SK-N-SH (cell line): ENCODE data around the gene SNX10. TPM values are rescaled to one million over a fixed set of nuclear protein-coding genes. Genes with fewer than 3 reads are reported as not detected.

Source experiments
- CTCF ChIA-PET: fragments of 300-600, 350-600 bp; formaldehyde crosslinking; extraction: SDS; loops from one replicate; lab custom pipeline; 2021; lab: Yijun Ruan, JAX
- POLR2A ChIA-PET: fragments of 350-600 bp; sonication (Branson Sonifier 250); formaldehyde crosslinking; extraction: SDS; loops from one replicate; lab custom pipeline; 2020; ENCODE audit warnings: antibody characterized with exemption, inconsistent platforms; lab: Yijun Ruan, JAX
- DNase-seq: peaks from one replicate; pipeline ENCODE4 v3.0.0; 2012
- H2AFZ ChIP-seq: fragments of 200-600 bp; sonication (generic); 2 replicates; pipeline ENCODE4 v1.8.1; 2016; ENCODE audit warnings: antibody characterized with exemption, mild to moderate bottlenecking, low read depth
- H3F3A ChIP-seq: fragments of 200-600 bp; sonication (generic); replicated peaks from 2 replicates; pipeline ENCODE3; 2016; ENCODE audit warnings: antibody characterized with exemption, mild to moderate bottlenecking; ENCODE audit not compliant: insufficient read depth
- H3K27ac ChIP-seq, 2 experiments: fragments of 200-500 bp in 1 of 2; fragments of 200-600 bp in 1 of 2; sonication (Bioruptor generic) in 1 of 2; sonication (generic), shearing (Covaris generic) in 1 of 2; 2 replicates each; pipeline versions ENCODE4 v1.5.1 to v1.6.1; 2014 to 2016; ENCODE audit warnings: low read depth in 2 of 2, inconsistent platforms in 1 of 2, low read length in 1 of 2, mild to moderate bottlenecking in 1 of 2, mixed read lengths in 1 of 2
- H3K27me3 ChIP-seq: fragments of 200-600 bp; sonication (generic), shearing (Covaris generic); 2 replicates; pipeline ENCODE4 v1.6.1; 2016; ENCODE audit warnings: mixed run types; ENCODE audit not compliant: insufficient read depth
- H3K36me3 ChIP-seq, 2 experiments: fragments of 200-500 bp in 1 of 2; fragments of 200-600 bp in 1 of 2; sonication (Bioruptor generic) in 1 of 2; sonication (generic) in 1 of 2; replicated peaks in 1 of 2; 2 replicates each; pipeline versions ENCODE3 to v1.5.1; 2014 to 2016; ENCODE audit warnings: low read length in 1 of 2, mild to moderate bottlenecking in 1 of 2; ENCODE audit not compliant: insufficient read depth in 2 of 2, control insufficient read depth in 1 of 2
- H3K4me1 ChIP-seq, 2 experiments: fragments of 200-500 bp in 1 of 2; fragments of 200-600 bp in 1 of 2; sonication (Bioruptor generic) in 1 of 2; sonication (generic), shearing (Covaris generic) in 1 of 2; 2 replicates each; pipeline versions ENCODE4 v1.5.1 to v1.6.1; 2014 to 2016; ENCODE audit warnings: low read depth in 1 of 2, low read length in 1 of 2, mixed run types in 1 of 2; ENCODE audit not compliant: insufficient read depth in 2 of 2, control insufficient read depth in 1 of 2
- H3K4me2 ChIP-seq: fragments of 200-600 bp; sonication (generic), shearing (Covaris generic); 2 replicates; pipeline ENCODE4 v1.6.1; 2017; ENCODE audit warnings: mixed run types
- H3K4me3 ChIP-seq, 2 experiments: fragments of 200-500 bp in 1 of 2; fragments of 200-600 bp in 1 of 2; sonication (Bioruptor generic) in 1 of 2; sonication (generic), shearing (Covaris generic) in 1 of 2; 2 replicates each; pipeline versions ENCODE4 v1.5.1 to v1.8.1; 2014 to 2016; ENCODE audit warnings: low read depth in 2 of 2, inconsistent platforms in 1 of 2, low read length in 1 of 2, mild to moderate bottlenecking in 1 of 2, mixed read lengths in 1 of 2, moderate library complexity in 1 of 2
- H3K79me2 ChIP-seq: fragments of 200-600 bp; sonication (generic); 2 replicates; pipeline ENCODE4 v1.8.1; 2017; ENCODE audit warnings: mild to moderate bottlenecking; ENCODE audit not compliant: insufficient read depth
- H3K9ac ChIP-seq: fragments of 200-600 bp; sonication (generic); 2 replicates; pipeline ENCODE4 v1.6.1; 2017; ENCODE audit warnings: mixed run types
- H3K9me2 ChIP-seq: fragments of 200-600 bp; sonication (generic); 2 replicates; pipeline ENCODE4 v1.6.1; 2017; ENCODE audit warnings: mixed run types
- H3K9me3 ChIP-seq: fragments of 200-600 bp; sonication (generic); 2 replicates; pipeline ENCODE4 v1.6.1; 2017; ENCODE audit warnings: mixed run types, mild to moderate bottlenecking, moderate library complexity
- H4K20me1 ChIP-seq: fragments of 200-600 bp; sonication (generic); 2 replicates; pipeline ENCODE4 v1.6.1; 2017; ENCODE audit warnings: mild to moderate bottlenecking, mixed run types; ENCODE audit not compliant: insufficient read depth
- CHD2 ChIP-seq: fragments of 150-350 bp; IDR thresholded peaks from 2 replicates; pipeline ENCODE4 v1.6.1; 2018; ENCODE audit warnings: low read length; ENCODE audit not compliant: partially characterized antibody
- ELF1 ChIP-seq: IDR thresholded peaks from 2 replicates; pipeline ENCODE4 v1.4.0; 2012
- EP300 ChIP-seq, 2 experiments: IDR thresholded peaks; 2 replicates each; pipeline versions ENCODE4 v1.4.0 to v1.6.1; 2012; ENCODE audit warnings: borderline replicate concordance in 1 of 2, low read depth in 1 of 2, low read length in 1 of 2
- FOSL2 ChIP-seq: IDR thresholded peaks from 2 replicates; pipeline ENCODE4 v1.4.0; 2012; ENCODE audit warnings: low read depth, mild to moderate bottlenecking, moderate library complexity, borderline replicate concordance
- GATA2 ChIP-seq: sonication (generic); formaldehyde crosslinking; IDR thresholded peaks from 2 replicates; pipeline ENCODE4 v1.5.0; 2020; ENCODE audit warnings: mild to moderate bottlenecking, missing genetic modification reagents
- NFIC ChIP-seq: IDR thresholded peaks from 2 replicates; pipeline ENCODE4 v1.4.0; 2012; ENCODE audit warnings: borderline replicate concordance
- NRF1 ChIP-seq: IDR thresholded peaks from 2 replicates; pipeline ENCODE4 v1.6.1; 2012; ENCODE audit warnings: low read depth, mild to moderate bottlenecking, low read length
- RAD21 ChIP-seq: IDR thresholded peaks from 2 replicates; pipeline ENCODE4 v1.6.1; 2012; ENCODE audit warnings: mild to moderate bottlenecking, low read length
- RCOR1 ChIP-seq: fragments of 150-350 bp; IDR thresholded peaks from 2 replicates; pipeline ENCODE4 v1.6.1; 2017; ENCODE audit warnings: antibody characterized with exemption, low read length
- SMC3 ChIP-seq: IDR thresholded peaks from 2 replicates; pipeline ENCODE4 v1.6.1; 2012; ENCODE audit warnings: low read depth, low read length, improper control_type of control experiment
- WGBS: methylation state at CpG from one replicate; pipeline ENCODE4 v1.1.6; 2017; ENCODE audit warnings: low lambda C conversion rate; 5-methylcytosine and 5-hydroxymethylcytosine counted together
- polyA plus RNA-seq, 3 experiments: library from polyadenylated mRNA; depleted of rRNA; stranded (reverse); fragments of >200 nt; gene quantifications; 2 replicates each; pipeline ENCODE4 v1.2.3, GENCODE V29; 2012
- TF ChIP-seq, protein P1 (sequence below): IDR thresholded peaks from 2 replicates; pipeline ENCODE4; 2012
- TF ChIP-seq, protein P2 (sequence below): IDR thresholded peaks from 2 replicates; pipeline ENCODE4 v1.6.1; 2012; ENCODE audit warnings: mild to moderate bottlenecking, low read depth, low read length, moderate library complexity
- TF ChIP-seq, protein P3 (sequence below): fragments of 150-350 bp; IDR thresholded peaks from 2 replicates; pipeline ENCODE4 v1.6.1; 2017; ENCODE audit warnings: antibody characterized with exemption, low read length, low read depth, borderline replicate concordance

Gene SNX10
- polyA plus RNA-seq, 1 of the 3 experiments (the other 2 are of a cell fraction): 0.02 TPM

DNA sequence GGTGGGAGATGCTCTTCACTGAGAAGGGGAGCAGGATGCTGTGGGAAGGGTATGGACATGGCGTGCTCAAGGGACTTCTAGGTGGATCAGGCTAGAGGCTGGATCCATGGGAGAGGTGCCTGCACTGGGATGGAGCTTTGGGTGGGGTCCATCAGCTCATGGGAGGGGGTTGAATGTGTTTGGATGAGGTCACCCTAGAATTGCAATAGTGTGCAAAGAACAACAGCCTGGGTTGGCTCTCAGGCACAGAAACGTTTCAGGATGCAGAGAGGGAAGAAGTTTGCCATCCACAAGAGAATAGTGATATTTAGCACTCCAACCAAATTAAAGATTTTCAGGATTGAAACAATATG, 66.1 kb downstream of the SNX10 start:
- no peaks in the 10 kb centered on the region for H3K79me2 ChIP-seq
- no peak overlapping the region for H2AFZ ChIP-seq
- no peaks in the 10 kb centered on the region for H3K4me1 ChIP-seq
- no peaks in the 10 kb centered on the region for H3K36me3 ChIP-seq
- no peaks in the 10 kb centered on the region for H3K9me3 ChIP-seq
- H3K9me2 ChIP-seq: no peaks in the 10 kb centered on the region
- 32% methylated on average over 2 of the region's 2 CpGs for WGBS
- no peak for DNase-seq
- no peaks in the 10 kb centered on the region for H4K20me1 ChIP-seq
- ChIA-PET CTCF (interaction anchor here (0.7 to 18.0 kb wide), 4 partner anchors 12 to 463 kb away, joined by 3 to 603 read pairs (median 196); no protein-coding TSS in a partner anchor), POLR2A (no interaction called here)
- no peak overlapping the region for H3K4me2 ChIP-seq
- H3F3A ChIP-seq: no peaks in the 10 kb centered on the region
- no peaks in the 10 kb centered on the region; the same call in 1 of the 2 replicates for H3K27me3 ChIP-seq
- no peak for TF ChIP-seq RAD21
- TF ChIP-seq NRF1: no peak
- TF ChIP-seq GATA2: no peak
- TF ChIP-seq EP300 (IDR thresholded peaks at IDR 0.05; ENCODE audit: borderline replicate concordance in 1 of 2, low read depth in 1 of 2, low read length in 1 of 2): no peak
- TF ChIP-seq SMC3: no peak
- TF ChIP-seq, protein P1, sequence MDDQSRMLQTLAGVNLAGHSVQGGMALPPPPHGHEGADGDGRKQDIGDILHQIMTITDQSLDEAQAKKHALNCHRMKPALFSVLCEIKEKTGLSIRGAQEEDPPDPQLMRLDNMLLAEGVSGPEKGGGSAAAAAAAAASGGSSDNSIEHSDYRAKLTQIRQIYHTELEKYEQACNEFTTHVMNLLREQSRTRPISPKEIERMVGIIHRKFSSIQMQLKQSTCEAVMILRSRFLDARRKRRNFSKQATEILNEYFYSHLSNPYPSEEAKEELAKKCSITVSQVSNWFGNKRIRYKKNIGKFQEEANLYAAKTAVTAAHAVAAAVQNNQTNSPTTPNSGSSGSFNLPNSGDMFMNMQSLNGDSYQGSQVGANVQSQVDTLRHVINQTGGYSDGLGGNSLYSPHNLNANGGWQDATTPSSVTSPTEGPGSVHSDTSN: no peak
- TF ChIP-seq, protein P2, sequence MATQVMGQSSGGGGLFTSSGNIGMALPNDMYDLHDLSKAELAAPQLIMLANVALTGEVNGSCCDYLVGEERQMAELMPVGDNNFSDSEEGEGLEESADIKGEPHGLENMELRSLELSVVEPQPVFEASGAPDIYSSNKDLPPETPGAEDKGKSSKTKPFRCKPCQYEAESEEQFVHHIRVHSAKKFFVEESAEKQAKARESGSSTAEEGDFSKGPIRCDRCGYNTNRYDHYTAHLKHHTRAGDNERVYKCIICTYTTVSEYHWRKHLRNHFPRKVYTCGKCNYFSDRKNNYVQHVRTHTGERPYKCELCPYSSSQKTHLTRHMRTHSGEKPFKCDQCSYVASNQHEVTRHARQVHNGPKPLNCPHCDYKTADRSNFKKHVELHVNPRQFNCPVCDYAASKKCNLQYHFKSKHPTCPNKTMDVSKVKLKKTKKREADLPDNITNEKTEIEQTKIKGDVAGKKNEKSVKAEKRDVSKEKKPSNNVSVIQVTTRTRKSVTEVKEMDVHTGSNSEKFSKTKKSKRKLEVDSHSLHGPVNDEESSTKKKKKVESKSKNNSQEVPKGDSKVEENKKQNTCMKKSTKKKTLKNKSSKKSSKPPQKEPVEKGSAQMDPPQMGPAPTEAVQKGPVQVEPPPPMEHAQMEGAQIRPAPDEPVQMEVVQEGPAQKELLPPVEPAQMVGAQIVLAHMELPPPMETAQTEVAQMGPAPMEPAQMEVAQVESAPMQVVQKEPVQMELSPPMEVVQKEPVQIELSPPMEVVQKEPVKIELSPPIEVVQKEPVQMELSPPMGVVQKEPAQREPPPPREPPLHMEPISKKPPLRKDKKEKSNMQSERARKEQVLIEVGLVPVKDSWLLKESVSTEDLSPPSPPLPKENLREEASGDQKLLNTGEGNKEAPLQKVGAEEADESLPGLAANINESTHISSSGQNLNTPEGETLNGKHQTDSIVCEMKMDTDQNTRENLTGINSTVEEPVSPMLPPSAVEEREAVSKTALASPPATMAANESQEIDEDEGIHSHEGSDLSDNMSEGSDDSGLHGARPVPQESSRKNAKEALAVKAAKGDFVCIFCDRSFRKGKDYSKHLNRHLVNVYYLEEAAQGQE: no peak
- TF ChIP-seq RCOR1: no peak
- TF ChIP-seq CHD2: no peak
- TF ChIP-seq, protein P3, sequence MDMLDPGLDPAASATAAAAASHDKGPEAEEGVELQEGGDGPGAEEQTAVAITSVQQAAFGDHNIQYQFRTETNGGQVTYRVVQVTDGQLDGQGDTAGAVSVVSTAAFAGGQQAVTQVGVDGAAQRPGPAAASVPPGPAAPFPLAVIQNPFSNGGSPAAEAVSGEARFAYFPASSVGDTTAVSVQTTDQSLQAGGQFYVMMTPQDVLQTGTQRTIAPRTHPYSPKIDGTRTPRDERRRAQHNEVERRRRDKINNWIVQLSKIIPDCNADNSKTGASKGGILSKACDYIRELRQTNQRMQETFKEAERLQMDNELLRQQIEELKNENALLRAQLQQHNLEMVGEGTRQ: no peak
- no peak for TF ChIP-seq ELF1
- no peak for TF ChIP-seq NFIC
- no peak for TF ChIP-seq FOSL2
- H3K9ac ChIP-seq: no peak overlapping the region
- H3K27ac ChIP-seq: no peak overlapping the region
- no peak overlapping the region for H3K4me3 ChIP-seq
